Stomach (tissue), 4 donors: Measurements from ENCODE around the gene KRT12.

Source experiments
- POLR2A ChIP-seq, 4 donors: fragments of 450-650 bp; IDR thresholded peaks; one replicate each; pipeline ENCODE4 v1.6.1; 2016; ENCODE audit warnings: antibody characterized with exemption in 4 of 4, control low read depth in 2 of 4, mild to moderate bottlenecking in 1 of 4, moderate library complexity in 1 of 4
- POLR2AphosphoS5 ChIP-seq, 3 donors: sonication (generic); formaldehyde crosslinking; IDR thresholded peaks; one replicate each; pipeline ENCODE4 v1.6.1; 2016; ENCODE audit warnings: antibody characterized with exemption in 3 of 3
- TF ChIP-seq, protein P1 (sequence below), 7 experiments: fragments of 450-650 bp in 4 of 7; fragments of 200-600 bp in 3 of 7; sonication (generic) in 3 of 7; IDR thresholded peaks; one replicate each; pipeline ENCODE4 v1.5.1; 2016 to 2019; ENCODE audit warnings: antibody characterized with exemption in 7 of 7, control low read depth in 2 of 7, mild to moderate bottlenecking in 1 of 7

DNA sequence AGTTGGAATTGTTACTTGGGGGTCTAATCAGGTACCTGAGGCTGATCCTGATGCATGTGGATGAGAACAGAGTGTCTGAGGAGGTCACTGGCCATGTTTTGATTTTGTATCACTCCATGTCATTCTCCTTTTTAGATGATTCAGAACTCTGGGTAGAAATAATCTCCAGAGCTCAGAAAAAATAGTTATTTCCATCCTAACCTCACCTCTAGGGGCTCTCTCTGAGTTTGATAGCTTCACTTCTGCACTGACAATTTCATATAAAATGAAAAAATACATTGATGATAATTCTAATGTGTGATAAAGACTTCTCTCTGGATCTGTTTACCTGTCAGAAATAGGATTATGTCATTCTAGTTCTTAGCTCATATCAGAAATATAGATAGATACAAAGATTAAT lies 6.2 kb upstream of the KRT12 start:
- TF ChIP-seq, protein P1, sequence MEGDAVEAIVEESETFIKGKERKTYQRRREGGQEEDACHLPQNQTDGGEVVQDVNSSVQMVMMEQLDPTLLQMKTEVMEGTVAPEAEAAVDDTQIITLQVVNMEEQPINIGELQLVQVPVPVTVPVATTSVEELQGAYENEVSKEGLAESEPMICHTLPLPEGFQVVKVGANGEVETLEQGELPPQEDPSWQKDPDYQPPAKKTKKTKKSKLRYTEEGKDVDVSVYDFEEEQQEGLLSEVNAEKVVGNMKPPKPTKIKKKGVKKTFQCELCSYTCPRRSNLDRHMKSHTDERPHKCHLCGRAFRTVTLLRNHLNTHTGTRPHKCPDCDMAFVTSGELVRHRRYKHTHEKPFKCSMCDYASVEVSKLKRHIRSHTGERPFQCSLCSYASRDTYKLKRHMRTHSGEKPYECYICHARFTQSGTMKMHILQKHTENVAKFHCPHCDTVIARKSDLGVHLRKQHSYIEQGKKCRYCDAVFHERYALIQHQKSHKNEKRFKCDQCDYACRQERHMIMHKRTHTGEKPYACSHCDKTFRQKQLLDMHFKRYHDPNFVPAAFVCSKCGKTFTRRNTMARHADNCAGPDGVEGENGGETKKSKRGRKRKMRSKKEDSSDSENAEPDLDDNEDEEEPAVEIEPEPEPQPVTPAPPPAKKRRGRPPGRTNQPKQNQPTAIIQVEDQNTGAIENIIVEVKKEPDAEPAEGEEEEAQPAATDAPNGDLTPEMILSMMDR (IDR thresholded peaks at IDR 0.05), result no peak
- TF ChIP-seq POLR2AphosphoS5 (IDR thresholded peaks at IDR 0.05), result no peak
- no peak for TF ChIP-seq POLR2A (IDR thresholded peaks at IDR 0.05)
